NK-92 (cell line): ENCODE data around the gene CACNB3.

Experiments
- DNase-seq: peaks from one replicate; lab custom pipeline; 2025; ENCODE audit not compliant: unreplicated experiment; lab: John Stamatoyannopoulos, UW

CACNB3 gene

GRCh38 chr12:48817873-48818830 lies at the start of gene CACNB3:
Gene CACNB3, plus strand, starts transcription at chr12:48818496. Its CDS starts 434 bp downstream, at chr12:48818930.
- DNase-seq: no peak

- no peak for DNase-seq
Measured at GRCh38 chr12:48768736-48769135, 49.6 kb upstream of the CACNB3 start.

- no peak for DNase-seq
Measured at GRCh38 chr12:48770756-48771155, 47.5 kb upstream of the CACNB3 start.

- DNase-seq: no peak
Measured at GRCh38 chr12:48771588-48772112, 46.6 kb upstream of the CACNB3 start.

GRCh38 chr12:48773686-48774085 lies 44.6 kb upstream of the CACNB3 start:
- no peak for DNase-seq

- DNase-seq: no peak
Measured at GRCh38 chr12:48774516-48774915, 43.8 kb upstream of the CACNB3 start.

GRCh38 chr12:48775299-48775698 lies 43.0 kb upstream of the CACNB3 start:
- no peak for DNase-seq

- DNase-seq: no peak
Measured at GRCh38 chr12:48775991-48776649, 42.2 kb upstream of the CACNB3 start.

- no peak for DNase-seq
Measured at GRCh38 chr12:48776956-48777355, 41.3 kb upstream of the CACNB3 start.

GRCh38 chr12:48777501-48778400 lies 40.5 kb upstream of the CACNB3 start:
- no peak for DNase-seq

GRCh38 chr12:48779869-48780268 lies 38.4 kb upstream of the CACNB3 start:
- DNase-seq: no peak

- no peak for DNase-seq
Measured at GRCh38 chr12:48780381-48781025, 37.8 kb upstream of the CACNB3 start.

- DNase-seq: no peak
Measured at GRCh38 chr12:48781750-48782456, 36.4 kb upstream of the CACNB3 start.

GRCh38 chr12:48782457-48783395 lies 35.6 kb upstream of the CACNB3 start:
- DNase-seq: no peak

- no peak for DNase-seq
Measured at GRCh38 chr12:48783432-48783831, 34.9 kb upstream of the CACNB3 start.

- DNase-seq: no peak
Measured at GRCh38 chr12:48786591-48787544, 31.4 kb upstream of the CACNB3 start.

GRCh38 chr12:48787791-48788523 lies 30.3 kb upstream of the CACNB3 start:
- no peak for DNase-seq
